HG03558 (cell line): ENCODE results near the gene FOXO3.

Source experiments
- ATAC-seq: cut with Tn5 transposase; IDR thresholded peaks from one replicate; pipeline ENCODE4 v1.9.1; 2021; ENCODE audit warnings: moderate number of reproducible peaks; ENCODE audit not compliant: unreplicated experiment; ENCODE audit errors: extremely low read depth

FOXO3 gene

GRCh38 chr6:108622641-108623298 lies 62.1 kb downstream of the FOXO3 start:
- ATAC-seq = no peak

- no peak for ATAC-seq
Observed at GRCh38 chr6:108623995-108624394, 63.3 kb downstream of the FOXO3 start.

- ATAC-seq = no peak
Observed at GRCh38 chr6:108625581-108625980, 64.9 kb downstream of the FOXO3 start.

- no peak for ATAC-seq
Observed at GRCh38 chr6:108626777-108627176, 66.1 kb downstream of the FOXO3 start.

GRCh38 chr6:108627692-108628550 lies 67.2 kb downstream of the FOXO3 start:
- ATAC-seq = no peak

- no peak for ATAC-seq
Observed at GRCh38 chr6:108630050-108630714, 69.5 kb downstream of the FOXO3 start.

- ATAC-seq = no peak
Observed at GRCh38 chr6:108632441-108632840, 71.7 kb downstream of the FOXO3 start.

GRCh38 chr6:108633436-108633835 lies 72.7 kb downstream of the FOXO3 start:
- no peak for ATAC-seq

GRCh38 chr6:108635505-108636226 lies 74.9 kb downstream of the FOXO3 start:
- ATAC-seq = no peak

- ATAC-seq = no peak
Observed at GRCh38 chr6:108637963-108638362, 77.2 kb downstream of the FOXO3 start.

GRCh38 chr6:108638993-108639392 lies 78.3 kb downstream of the FOXO3 start:
- ATAC-seq = no peak

- ATAC-seq = no peak
Observed at GRCh38 chr6:108640104-108640503, 79.4 kb downstream of the FOXO3 start.

GRCh38 chr6:108643184-108643583 lies 82.5 kb downstream of the FOXO3 start:
- ATAC-seq = no peak

- no peak for ATAC-seq
Observed at GRCh38 chr6:108644252-108644651, 83.5 kb downstream of the FOXO3 start.

- ATAC-seq = no peak
Observed at GRCh38 chr6:108648191-108648590, 87.5 kb downstream of the FOXO3 start.

GRCh38 chr6:108650325-108650724 lies 89.6 kb downstream of the FOXO3 start:
- no peak for ATAC-seq

- no peak for ATAC-seq
Observed at GRCh38 chr6:108650781-108651180, 90.1 kb downstream of the FOXO3 start.

GRCh38 chr6:108651340-108652227 lies 90.9 kb downstream of the FOXO3 start:
- no peak for ATAC-seq

GRCh38 chr6:108652375-108652774 lies 91.7 kb downstream of the FOXO3 start:
- no peak for ATAC-seq

- no peak for ATAC-seq
Observed at GRCh38 chr6:108653949-108654348, 93.2 kb downstream of the FOXO3 start.
